ENCODE data around the gene FAM78A.

The FAM78A gene

DNA sequence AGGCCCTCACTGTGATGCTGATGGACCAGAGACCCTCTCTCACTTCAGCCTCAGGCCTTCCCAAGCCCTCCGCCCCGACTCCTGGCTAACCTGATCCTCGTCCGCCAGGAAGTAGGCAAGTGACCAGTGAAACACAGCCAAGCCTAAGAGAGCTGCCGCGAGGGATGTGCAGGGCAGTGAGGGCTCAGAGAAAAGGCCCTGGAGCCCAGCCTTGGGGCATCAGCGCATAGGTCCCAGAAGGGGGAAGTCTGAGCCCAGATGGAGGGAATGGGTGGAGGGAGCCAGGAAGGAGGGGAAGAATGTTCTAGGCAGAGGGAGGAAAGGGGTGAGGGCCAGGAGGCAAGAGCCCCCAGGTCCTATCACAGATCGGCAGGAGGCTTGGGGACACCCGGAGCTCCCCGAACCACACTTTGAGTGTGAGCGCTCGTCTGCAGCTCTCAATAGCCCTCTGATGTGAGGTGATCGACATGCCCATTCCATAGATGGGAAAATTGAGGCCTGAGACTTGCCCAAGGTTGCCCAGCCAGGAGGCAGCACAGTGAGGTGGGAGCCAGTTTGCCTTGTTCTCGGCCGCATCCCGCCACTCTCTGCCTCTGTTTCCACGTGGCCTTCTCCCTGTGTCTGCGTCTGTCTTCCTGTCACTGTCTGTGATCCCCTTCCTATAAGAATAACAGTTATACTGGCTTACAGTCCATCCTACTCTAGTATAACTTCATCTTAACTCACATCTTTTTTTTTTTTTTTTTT is 33.4 kb upstream of the FAM78A start:
- Histone ChIP-seq H3K9ac (ENCODE audit: low read depth, low read length) (no peak overlapping the region), H3K4me3 (ENCODE audit: low read depth, low read length) (no peak overlapping the region), H3K4me1 (ENCODE audit: control insufficient read depth, insufficient read depth, low read length) (no peaks in the 10 kb centered on the region), H3K9me3 (ENCODE audit: control insufficient read depth, insufficient read depth, low read length) (no peaks in the 10 kb centered on the region), H3K27me3 (ENCODE audit: control insufficient read depth, insufficient read depth, low read length) (no peaks in the 10 kb centered on the region), H3K36me3 (ENCODE audit: control insufficient read depth, insufficient read depth, low read length) (no peaks in the 10 kb centered on the region)

DNA sequence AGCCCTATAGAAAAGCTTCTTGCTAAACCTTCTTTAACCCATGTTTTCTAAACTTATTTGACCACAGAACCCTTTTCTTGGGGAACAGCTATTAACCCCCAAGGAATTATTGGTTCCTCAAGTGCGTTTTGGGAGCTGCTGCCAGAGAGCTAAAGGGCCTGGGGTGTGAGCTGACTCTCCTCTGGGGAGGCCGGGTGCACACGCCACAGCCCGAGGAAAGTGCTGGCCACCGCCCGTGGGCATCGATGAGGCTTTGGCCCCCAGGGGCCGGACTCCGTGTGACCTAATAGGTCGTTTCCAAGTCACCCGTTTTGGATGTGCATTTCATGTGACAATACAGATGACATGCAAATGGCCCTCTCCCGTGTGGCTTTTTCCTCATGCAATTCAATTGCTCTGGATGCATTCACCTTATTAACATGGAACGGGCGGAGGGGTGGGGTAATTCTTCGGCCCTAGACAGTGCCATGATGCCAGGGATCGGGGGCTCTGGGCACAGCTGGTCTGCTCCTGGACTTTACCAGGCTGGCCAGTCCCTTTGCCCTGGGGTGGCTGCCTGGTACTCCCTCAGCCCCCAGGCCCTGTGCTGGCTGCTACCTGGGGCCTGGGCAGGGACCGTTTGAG is 32.7 kb upstream of the FAM78A start:
- H3K27me3 ChIP-seq (ENCODE audit: control insufficient read depth, insufficient read depth, low read length) = no peaks in the 10 kb centered on the region

DNA sequence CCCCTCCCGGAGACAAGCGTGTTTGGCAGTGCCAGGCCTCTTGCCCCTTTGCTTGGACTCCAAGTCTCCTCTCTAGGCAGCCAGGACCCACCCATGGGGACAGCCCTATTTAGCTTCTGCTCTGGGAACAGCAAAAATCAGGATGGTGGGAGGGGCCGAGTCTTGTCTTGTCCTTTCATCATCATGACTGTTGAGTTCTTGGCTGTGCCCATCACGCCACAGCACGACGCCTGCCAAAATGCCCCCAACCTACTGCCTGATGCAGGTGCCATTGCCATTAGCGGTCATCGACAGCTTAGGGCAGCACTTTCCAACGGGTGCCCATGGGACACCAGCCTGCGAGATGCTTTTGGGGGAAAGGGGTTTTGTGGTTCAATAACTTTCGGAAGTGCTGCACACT is 32.1 kb upstream of the FAM78A start:
- H3K36me3 ChIP-seq (ENCODE audit: control insufficient read depth, insufficient read depth, low read length) = no peaks in the 10 kb centered on the region
- H3K4me1 ChIP-seq (ENCODE audit: control insufficient read depth, insufficient read depth, low read length) = no peaks in the 10 kb centered on the region
- no peak overlapping the region for H3K4me3 ChIP-seq (ENCODE audit: low read depth, low read length)

More for the DNA sequence above, 32.7 kb upstream of the FAM78A start:
- Histone ChIP-seq H3K36me3 (ENCODE audit: control insufficient read depth, insufficient read depth, low read length) (no peaks in the 10 kb centered on the region), H3K9ac (ENCODE audit: low read depth, low read length) (no peak overlapping the region), H3K9me3 (ENCODE audit: control insufficient read depth, insufficient read depth, low read length) (no peaks in the 10 kb centered on the region), H3K4me1 (ENCODE audit: control insufficient read depth, insufficient read depth, low read length) (no peaks in the 10 kb centered on the region), H3K4me3 (ENCODE audit: low read depth, low read length) (no peak overlapping the region)

DNA sequence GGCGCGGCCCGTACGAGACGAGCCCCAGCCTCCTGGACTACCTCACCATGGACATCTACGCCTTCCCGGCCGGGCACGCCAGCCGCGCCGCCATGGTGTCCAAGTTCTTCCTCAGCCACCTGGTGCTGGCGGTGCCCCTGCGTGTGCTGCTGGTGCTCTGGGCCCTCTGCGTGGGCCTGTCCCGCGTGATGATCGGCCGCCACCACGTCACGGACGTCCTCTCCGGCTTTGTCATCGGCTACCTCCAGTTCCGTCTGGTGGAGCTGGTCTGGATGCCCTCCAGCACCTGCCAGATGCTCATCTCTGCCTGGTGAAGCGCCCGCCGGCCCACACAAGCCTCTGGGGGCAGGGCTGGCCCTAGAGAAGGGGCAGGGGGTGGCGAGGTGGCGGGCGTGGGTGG is 31.7 kb upstream of the FAM78A start:
- Histone ChIP-seq H3K4me1 (ENCODE audit: control insufficient read depth, insufficient read depth, low read length) (no peaks in the 10 kb centered on the region), H3K9ac (ENCODE audit: low read depth, low read length) (no peak overlapping the region), H3K9me3 (ENCODE audit: control insufficient read depth, insufficient read depth, low read length) (no peaks in the 10 kb centered on the region), H3K27me3 (ENCODE audit: control insufficient read depth, insufficient read depth, low read length) (no peaks in the 10 kb centered on the region), H3K36me3 (ENCODE audit: control insufficient read depth, insufficient read depth, low read length) (no peaks in the 10 kb centered on the region), H3K4me3 (ENCODE audit: low read depth, low read length) (no peak overlapping the region)

More for the DNA sequence above, 32.1 kb upstream of the FAM78A start:
- no peak overlapping the region for H3K9ac ChIP-seq (ENCODE audit: low read depth, low read length)
- H3K9me3 ChIP-seq (ENCODE audit: control insufficient read depth, insufficient read depth, low read length) = no peaks in the 10 kb centered on the region
- H3K27me3 ChIP-seq (ENCODE audit: control insufficient read depth, insufficient read depth, low read length) = no peaks in the 10 kb centered on the region

DNA sequence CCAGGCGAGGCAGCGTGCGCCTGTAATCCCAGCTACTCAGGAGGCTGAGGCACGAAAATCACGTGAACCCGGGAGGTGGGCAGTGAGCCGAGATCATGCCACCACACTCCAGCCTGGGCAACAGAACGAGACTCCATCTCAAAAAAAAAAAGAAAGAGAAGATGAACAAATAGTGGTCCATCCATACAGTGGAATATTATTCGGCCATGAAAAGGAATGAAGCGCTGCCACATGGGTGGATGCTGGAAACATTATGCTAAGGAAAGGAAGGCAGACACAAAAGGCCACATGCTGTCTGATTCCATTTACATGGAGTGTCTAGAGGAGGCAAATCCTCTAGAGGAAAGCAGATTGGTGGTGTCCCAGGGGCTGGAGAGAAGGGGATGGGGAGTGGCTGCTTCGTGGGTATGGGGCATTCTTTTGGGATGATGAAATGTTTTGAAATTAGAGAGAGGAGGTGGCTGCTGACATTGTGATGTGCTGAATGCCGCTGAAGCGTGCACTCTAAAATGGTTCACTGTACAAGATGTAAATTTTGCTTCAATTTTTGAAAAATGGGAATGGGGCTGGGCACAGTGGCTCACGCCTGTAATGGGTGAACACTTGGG is 30.2 kb upstream of the FAM78A start:
- Histone ChIP-seq H3K9ac (ENCODE audit: low read depth, low read length) (no peak overlapping the region), H3K4me1 (ENCODE audit: control insufficient read depth, insufficient read depth, low read length) (no peaks in the 10 kb centered on the region), H3K4me3 (ENCODE audit: low read depth, low read length) (no peak overlapping the region), H3K36me3 (ENCODE audit: control insufficient read depth, insufficient read depth, low read length) (no peaks in the 10 kb centered on the region), H3K27me3 (ENCODE audit: control insufficient read depth, insufficient read depth, low read length) (no peaks in the 10 kb centered on the region), H3K9me3 (ENCODE audit: control insufficient read depth, insufficient read depth, low read length) (no peaks in the 10 kb centered on the region)

DNA sequence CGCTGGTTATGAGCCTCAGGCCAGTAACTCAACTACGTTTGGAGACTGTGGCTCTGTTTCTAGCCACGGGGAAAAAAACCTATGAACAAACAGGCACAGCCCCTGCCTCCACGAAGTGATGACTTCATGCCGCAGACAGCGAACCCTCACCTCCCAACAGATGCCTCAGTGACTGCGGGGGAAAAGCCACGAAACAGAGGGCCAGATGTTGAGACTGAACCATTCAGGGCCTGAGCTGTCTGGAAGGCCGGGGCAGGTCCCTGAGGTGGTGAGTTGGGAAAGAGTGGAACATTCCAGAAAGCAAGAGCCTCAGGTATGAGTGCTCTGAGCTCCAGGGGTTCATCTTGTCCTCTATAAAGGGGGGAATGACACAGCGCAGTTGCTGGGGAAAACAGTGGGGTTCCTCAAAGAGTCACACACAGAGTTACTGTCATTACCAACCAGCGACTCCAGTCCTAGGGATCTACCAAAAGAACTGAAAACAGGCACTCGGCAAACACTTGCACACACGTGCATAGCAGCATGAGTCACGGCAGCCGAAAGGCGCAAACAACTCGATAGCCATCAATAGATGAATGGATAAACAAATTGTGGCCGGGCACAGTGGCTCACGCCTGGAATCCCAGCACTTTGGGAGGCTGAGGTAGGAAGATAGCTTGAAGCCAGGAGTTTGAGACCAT is 28.5 kb upstream of the FAM78A start:
- Histone ChIP-seq H3K27me3 (ENCODE audit: control insufficient read depth, insufficient read depth, low read length) (no peaks in the 10 kb centered on the region), H3K9me3 (ENCODE audit: control insufficient read depth, insufficient read depth, low read length) (no peaks in the 10 kb centered on the region), H3K4me1 (ENCODE audit: control insufficient read depth, insufficient read depth, low read length) (no peaks in the 10 kb centered on the region), H3K36me3 (ENCODE audit: control insufficient read depth, insufficient read depth, low read length) (no peaks in the 10 kb centered on the region), H3K9ac (ENCODE audit: low read depth, low read length) (no peak overlapping the region), H3K4me3 (ENCODE audit: low read depth, low read length) (no peak overlapping the region)

DNA sequence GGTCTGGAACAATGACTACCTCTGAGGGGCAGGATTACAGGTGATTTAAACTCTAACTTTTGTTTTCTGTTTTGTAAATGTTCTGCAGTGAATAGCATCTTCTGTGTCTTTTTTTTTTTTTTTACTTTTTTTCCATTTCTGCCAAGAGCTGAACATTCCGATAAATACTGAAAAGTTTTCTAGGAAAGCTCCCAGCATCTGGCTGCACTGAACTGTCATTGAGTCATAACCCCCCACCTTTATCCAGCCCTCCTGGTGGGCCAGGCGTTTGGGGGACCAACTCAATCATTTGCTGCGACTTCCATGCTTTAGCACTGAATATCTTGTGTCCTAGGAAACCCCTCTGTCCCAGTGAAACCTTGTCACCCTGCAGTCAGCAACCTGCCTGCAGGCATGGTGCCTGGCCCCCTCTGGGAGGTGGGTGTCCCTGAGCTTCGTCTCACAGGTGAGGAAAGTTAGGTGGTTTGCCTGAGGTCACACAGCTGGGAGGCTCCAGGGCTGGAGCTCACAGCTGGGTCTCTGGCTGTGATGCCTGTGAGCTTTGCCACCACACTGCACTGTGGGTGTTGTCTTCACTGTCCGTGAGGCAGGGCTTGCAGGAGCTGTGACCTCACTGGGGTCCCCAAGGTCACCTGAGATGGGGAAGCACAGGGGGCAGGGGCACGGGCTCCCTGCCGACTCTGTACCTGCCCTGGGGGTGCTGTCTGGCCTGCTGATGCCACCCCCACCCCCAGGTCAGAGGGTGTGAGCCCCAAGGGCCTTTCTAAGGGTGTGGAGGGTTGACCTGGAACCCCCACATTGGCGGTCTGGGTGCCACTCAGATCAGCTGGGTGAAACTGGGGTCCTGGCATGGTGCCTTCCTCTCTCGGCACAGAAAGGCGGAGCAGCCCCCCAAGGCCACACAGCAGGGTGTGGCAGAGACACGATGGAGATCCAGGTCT is 27.3 kb upstream of the FAM78A start:
- H3K4me1 ChIP-seq (ENCODE audit: control insufficient read depth, insufficient read depth, low read length) = no peaks in the 10 kb centered on the region

DNA sequence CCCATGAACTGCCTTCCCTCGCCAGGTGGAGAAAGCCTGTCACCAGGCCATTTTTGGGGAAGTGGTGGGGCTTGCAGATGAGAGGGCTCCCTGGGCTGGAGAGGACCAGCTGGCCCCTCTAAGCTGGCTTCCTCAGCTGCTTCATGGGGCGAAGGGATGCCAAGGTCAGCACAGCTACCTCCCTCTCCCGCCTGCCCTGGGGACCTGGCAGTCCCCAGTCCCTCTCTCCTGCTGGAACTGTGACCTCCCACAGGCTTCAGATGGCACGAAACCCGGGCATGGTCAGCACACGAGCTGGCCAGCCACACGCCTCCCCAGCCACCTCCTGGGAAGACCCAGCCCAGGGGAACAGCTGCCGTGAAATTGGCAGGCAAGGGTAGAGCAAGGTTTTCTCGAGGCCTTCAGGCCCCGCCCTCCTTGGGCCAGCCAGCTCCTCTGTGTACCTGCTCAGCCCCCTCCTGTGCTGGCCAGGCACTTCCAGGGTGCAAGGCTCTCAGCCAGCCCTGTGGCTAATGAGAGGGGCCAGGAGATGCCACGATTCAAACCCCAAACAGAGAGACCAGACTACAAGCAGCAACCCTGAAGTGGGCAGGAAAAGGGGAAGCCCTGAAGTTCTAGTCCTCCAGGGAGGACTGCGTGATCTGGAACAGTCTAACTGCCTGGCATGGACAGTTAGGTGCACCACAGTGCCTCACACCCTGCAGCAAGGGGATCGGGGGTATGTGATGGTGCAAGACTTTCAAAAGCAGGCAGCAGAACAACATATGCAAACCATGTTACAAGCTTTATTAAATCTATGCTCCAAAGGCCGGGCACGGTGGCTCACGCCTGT is 26.1 kb upstream of the FAM78A start:
- Histone ChIP-seq H3K36me3 (ENCODE audit: control insufficient read depth, insufficient read depth, low read length) (no peaks in the 10 kb centered on the region), H3K4me1 (ENCODE audit: control insufficient read depth, insufficient read depth, low read length) (no peaks in the 10 kb centered on the region), H3K4me3 (ENCODE audit: low read depth, low read length) (no peak overlapping the region), H3K9me3 (ENCODE audit: control insufficient read depth, insufficient read depth, low read length) (no peaks in the 10 kb centered on the region), H3K9ac (ENCODE audit: low read depth, low read length) (no peak overlapping the region), H3K27me3 (ENCODE audit: control insufficient read depth, insufficient read depth, low read length) (no peaks in the 10 kb centered on the region)

More for the DNA sequence above, 27.3 kb upstream of the FAM78A start:
- Histone ChIP-seq H3K36me3 (ENCODE audit: control insufficient read depth, insufficient read depth, low read length) (no peaks in the 10 kb centered on the region), H3K27me3 (ENCODE audit: control insufficient read depth, insufficient read depth, low read length) (no peaks in the 10 kb centered on the region), H3K9me3 (ENCODE audit: control insufficient read depth, insufficient read depth, low read length) (no peaks in the 10 kb centered on the region), H3K4me3 (ENCODE audit: low read depth, low read length) (no peak overlapping the region), H3K9ac (ENCODE audit: low read depth, low read length) (no peak overlapping the region)

DNA sequence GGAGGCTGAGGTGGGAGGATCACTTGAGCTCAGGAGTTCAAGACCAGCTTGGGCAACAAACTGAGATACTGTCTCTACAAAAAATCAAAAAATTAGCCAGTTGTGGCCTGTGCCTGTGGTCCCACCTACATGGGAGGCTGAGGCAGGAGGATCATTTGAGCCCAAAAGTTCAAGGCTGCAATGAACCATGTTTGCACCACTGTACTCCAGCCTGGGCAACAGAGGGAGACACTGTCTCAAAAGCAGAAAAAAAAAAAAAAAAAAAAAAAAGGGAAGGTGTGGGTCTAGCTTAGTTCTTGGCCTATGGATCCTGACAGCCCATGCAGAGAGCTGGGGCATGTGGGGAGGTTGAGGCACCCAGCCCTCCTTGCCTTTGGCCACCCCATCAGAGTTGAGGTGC is 24.1 kb upstream of the FAM78A start:
- Histone ChIP-seq H3K9me3 (ENCODE audit: control insufficient read depth, insufficient read depth, low read length) (no peaks in the 10 kb centered on the region), H3K4me1 (ENCODE audit: control insufficient read depth, insufficient read depth, low read length) (no peaks in the 10 kb centered on the region), H3K27me3 (ENCODE audit: control insufficient read depth, insufficient read depth, low read length) (no peaks in the 10 kb centered on the region), H3K4me3 (ENCODE audit: low read depth, low read length) (no peak overlapping the region), H3K9ac (ENCODE audit: low read depth, low read length) (no peak overlapping the region), H3K36me3 (ENCODE audit: control insufficient read depth, insufficient read depth, low read length) (no peaks in the 10 kb centered on the region)

DNA sequence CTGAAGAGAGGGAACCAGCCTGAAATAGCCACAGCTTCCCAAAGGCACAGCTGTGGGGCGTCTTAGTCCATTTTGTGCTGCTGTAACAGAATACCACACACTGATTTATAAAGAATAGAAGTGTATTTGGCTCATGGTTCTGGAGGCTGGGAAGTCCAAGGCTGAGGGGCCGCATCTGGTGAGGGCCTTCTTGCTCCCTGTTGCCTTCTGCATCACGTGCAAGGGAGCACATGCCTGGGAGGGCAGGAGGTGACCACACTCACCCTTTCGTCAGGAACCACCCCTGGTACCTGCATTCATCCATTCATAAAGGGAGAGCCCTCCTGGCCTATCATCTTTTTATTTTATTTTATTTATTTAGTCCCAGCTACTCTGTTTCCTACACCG is 23.6 kb upstream of the FAM78A start:
- no peak overlapping the region for H3K9ac ChIP-seq (ENCODE audit: low read depth, low read length)
- H3K4me3 ChIP-seq (ENCODE audit: low read depth, low read length) = no peak overlapping the region
- H3K9me3 ChIP-seq (ENCODE audit: control insufficient read depth, insufficient read depth, low read length) = no peaks in the 10 kb centered on the region
- no peaks in the 10 kb centered on the region for H3K36me3 ChIP-seq (ENCODE audit: control insufficient read depth, insufficient read depth, low read length)
- H3K4me1 ChIP-seq (ENCODE audit: control insufficient read depth, insufficient read depth, low read length) = no peaks in the 10 kb centered on the region
- no peaks in the 10 kb centered on the region for H3K27me3 ChIP-seq (ENCODE audit: control insufficient read depth, insufficient read depth, low read length)

Measured in iPS-15b (cell line).